Ishikawa (cell line): ENCODE measurements around the gene RAB4B.

Experiments
- CEBPB ChIP-seq: IDR thresholded peaks from 2 replicates; pipeline ENCODE4 v1.6.1; 2012
- CREB1 ChIP-seq: IDR thresholded peaks from 2 replicates; pipeline ENCODE4 v1.6.1; 2012; ENCODE audit warnings: low read depth
- EGR1 ChIP-seq: IDR thresholded peaks from 2 replicates; pipeline ENCODE4 v1.6.1; 2012
- EP300 ChIP-seq: IDR thresholded peaks from 2 replicates; pipeline ENCODE4 v1.6.1; 2012; ENCODE audit warnings: borderline replicate concordance
- FOXM1 ChIP-seq: IDR thresholded peaks from 2 replicates; pipeline ENCODE4 v1.6.1; 2012; ENCODE audit warnings: low read depth, borderline replicate concordance
- NFIC ChIP-seq: IDR thresholded peaks from 2 replicates; pipeline ENCODE4 v1.6.1; 2012
- RAD21 ChIP-seq: IDR thresholded peaks from 2 replicates; pipeline ENCODE4 v1.6.1; 2012; ENCODE audit warnings: low read depth
- TAF1 ChIP-seq: IDR thresholded peaks from 2 replicates; pipeline ENCODE4 v1.6.1; 2012; ENCODE audit warnings: low read depth, mild to moderate bottlenecking
- TCF12 ChIP-seq: IDR thresholded peaks from 2 replicates; pipeline ENCODE4 v1.6.1; 2012; ENCODE audit warnings: low read depth
- TEAD4 ChIP-seq: IDR thresholded peaks from 2 replicates; pipeline ENCODE4 v1.6.1; 2012
- YY1 ChIP-seq: IDR thresholded peaks from 2 replicates; pipeline ENCODE4 v1.6.1; 2012; ENCODE audit warnings: low read depth
- ZBTB7A ChIP-seq: IDR thresholded peaks from 2 replicates; pipeline ENCODE4 v1.6.1; 2012; ENCODE audit warnings: low read depth
- TF ChIP-seq, protein P1 (sequence below): IDR thresholded peaks from 2 replicates; pipeline ENCODE4 v1.6.1; 2012
- TF ChIP-seq, protein P2 (sequence below): IDR thresholded peaks from 2 replicates; pipeline ENCODE4 v1.6.1; 2012
- TF ChIP-seq, protein P3 (sequence below): IDR thresholded peaks from 2 replicates; pipeline ENCODE4 v1.6.1; 2012; ENCODE audit warnings: low read depth, mild to moderate bottlenecking

The RAB4B gene

DNA sequence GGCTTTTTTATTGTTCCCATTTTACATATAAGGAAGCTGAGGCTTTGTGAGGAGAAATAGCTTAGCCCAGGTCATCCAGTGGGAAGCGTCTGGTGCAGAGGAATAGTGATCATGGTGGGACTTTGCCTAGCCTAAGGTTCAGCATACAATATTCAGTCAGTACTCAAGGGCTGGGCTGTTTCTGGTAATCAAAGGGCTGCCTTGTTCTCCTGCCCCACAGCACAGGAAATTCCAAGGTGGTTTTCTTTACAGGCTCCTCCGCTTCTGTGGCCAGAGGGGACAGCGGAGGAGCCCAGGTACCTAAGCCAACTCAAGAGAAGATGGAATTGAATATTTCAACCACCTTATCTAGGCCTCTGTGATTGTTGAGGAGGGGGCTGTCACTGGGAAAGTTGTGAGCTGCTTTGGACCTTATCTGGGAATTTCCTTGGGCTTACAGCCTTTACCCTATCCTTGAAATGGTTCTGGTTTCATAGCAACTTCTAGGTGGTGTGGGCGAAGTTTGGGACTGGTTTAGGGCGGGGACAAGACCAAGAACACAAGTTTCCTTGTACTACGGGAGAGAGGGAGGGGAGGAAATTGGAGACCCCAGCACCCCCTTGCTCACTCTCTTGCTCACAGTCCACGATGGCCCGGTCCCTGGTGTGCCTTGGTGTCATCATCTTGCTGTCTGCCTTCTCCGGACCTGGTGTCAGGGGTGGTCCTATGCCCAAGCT, 3.0 kb upstream of the RAB4B start, which contains the start of gene MIA:
MIA (plus strand) TSS at position 606 of the 716 bp plus-strand sequence; CDS start at position 628, 22 bp downstream.
- TF ChIP-seq RAD21: no peak
- no peak for TF ChIP-seq ZBTB7A
- TF ChIP-seq EP300: no peak
- no peak for TF ChIP-seq TAF1
- no peak for TF ChIP-seq CEBPB
- no peak for TF ChIP-seq EGR1
- no peak for TF ChIP-seq FOXM1
- TF ChIP-seq CREB1: no peak
- no peak for TF ChIP-seq YY1
- no peak for TF ChIP-seq TEAD4

DNA sequence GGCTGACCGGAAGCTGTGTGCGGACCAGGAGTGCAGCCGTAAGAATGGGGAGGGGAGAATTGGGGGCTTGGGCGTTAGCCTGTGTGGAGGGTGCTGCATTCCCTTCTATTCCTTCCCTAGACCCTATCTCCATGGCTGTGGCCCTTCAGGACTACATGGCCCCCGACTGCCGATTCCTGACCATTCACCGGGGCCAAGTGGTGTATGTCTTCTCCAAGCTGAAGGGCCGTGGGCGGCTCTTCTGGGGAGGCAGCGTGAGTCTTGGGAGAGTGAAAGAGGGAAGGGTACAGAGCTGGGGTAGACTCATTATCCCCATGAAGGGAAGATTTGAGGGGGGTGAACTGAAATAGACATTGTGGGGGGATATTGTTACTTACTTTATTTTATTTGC, 2.4 kb upstream of the RAB4B start:
- TF ChIP-seq CEBPB (no peak), YY1 (no peak)

DNA sequence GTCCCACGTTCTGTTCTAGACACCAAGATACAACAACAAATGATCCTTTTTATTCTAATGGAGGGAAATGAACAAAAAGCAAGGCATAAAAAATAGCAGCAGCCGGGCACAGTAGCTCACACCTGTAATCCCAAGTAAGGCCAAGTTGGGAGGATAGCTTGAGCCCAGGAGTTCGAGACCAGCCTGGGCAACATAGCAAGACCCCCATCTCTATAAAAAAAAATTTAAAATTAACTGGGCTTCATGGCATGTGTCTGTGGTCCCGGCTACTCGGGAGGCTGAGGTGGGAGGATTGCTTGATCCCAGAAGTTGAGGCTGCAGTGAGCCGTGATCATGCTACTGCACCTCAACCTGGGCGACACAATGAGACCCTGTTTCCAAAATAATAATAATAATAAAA, 1.7 kb upstream of the RAB4B start:
- no peak for TF ChIP-seq CREB1
- TF ChIP-seq TEAD4: no peak
- TF ChIP-seq YY1: no peak
- no peak for TF ChIP-seq RAD21
- TF ChIP-seq FOXM1: no peak
- TF ChIP-seq ZBTB7A: no peak
- no peak for TF ChIP-seq NFIC
- TF ChIP-seq, protein P1, sequence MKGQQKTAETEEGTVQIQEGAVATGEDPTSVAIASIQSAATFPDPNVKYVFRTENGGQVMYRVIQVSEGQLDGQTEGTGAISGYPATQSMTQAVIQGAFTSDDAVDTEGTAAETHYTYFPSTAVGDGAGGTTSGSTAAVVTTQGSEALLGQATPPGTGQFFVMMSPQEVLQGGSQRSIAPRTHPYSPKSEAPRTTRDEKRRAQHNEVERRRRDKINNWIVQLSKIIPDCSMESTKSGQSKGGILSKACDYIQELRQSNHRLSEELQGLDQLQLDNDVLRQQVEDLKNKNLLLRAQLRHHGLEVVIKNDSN: no peak
- TF ChIP-seq, protein P2, sequence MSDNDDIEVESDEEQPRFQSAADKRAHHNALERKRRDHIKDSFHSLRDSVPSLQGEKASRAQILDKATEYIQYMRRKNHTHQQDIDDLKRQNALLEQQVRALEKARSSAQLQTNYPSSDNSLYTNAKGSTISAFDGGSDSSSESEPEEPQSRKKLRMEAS: no peak
- TF ChIP-seq TAF1: no peak
- TF ChIP-seq, protein P3, sequence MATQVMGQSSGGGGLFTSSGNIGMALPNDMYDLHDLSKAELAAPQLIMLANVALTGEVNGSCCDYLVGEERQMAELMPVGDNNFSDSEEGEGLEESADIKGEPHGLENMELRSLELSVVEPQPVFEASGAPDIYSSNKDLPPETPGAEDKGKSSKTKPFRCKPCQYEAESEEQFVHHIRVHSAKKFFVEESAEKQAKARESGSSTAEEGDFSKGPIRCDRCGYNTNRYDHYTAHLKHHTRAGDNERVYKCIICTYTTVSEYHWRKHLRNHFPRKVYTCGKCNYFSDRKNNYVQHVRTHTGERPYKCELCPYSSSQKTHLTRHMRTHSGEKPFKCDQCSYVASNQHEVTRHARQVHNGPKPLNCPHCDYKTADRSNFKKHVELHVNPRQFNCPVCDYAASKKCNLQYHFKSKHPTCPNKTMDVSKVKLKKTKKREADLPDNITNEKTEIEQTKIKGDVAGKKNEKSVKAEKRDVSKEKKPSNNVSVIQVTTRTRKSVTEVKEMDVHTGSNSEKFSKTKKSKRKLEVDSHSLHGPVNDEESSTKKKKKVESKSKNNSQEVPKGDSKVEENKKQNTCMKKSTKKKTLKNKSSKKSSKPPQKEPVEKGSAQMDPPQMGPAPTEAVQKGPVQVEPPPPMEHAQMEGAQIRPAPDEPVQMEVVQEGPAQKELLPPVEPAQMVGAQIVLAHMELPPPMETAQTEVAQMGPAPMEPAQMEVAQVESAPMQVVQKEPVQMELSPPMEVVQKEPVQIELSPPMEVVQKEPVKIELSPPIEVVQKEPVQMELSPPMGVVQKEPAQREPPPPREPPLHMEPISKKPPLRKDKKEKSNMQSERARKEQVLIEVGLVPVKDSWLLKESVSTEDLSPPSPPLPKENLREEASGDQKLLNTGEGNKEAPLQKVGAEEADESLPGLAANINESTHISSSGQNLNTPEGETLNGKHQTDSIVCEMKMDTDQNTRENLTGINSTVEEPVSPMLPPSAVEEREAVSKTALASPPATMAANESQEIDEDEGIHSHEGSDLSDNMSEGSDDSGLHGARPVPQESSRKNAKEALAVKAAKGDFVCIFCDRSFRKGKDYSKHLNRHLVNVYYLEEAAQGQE: no peak
- TF ChIP-seq TCF12: no peak
- no peak for TF ChIP-seq EP300
- no peak for TF ChIP-seq EGR1
- no peak for TF ChIP-seq CEBPB

DNA sequence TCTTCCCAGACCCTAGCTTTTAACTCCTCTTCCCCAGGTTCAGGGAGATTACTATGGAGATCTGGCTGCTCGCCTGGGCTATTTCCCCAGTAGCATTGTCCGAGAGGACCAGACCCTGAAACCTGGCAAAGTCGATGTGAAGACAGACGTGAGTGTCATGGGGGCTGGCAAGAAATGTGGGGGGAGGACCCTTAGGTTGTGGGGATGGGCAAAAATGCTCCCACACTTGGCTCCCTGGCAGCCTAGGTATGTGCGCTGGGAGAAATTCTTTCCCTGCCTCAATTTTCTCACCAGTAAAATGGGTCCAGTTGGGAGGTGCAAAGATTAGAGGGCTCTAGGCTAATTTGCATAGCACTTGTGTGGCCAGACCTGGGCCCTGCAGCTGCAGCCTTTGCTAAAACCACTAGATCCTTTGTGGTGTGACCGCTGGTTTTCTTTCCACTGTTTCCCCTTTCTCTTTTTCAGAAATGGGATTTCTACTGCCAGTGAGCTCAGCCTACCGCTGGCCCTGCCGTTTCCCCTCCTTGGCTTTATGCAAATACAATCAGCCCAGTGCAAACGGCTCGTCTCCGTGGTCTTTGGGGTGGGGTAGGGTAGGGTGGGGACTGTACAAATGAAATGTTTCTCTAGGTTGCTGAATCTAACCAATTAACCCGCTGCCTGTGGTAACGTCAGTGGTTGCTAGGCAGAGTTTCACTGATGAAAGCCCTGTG, 959 bp upstream of the RAB4B start:
- TF ChIP-seq FOXM1 (no peak), CEBPB (no peak), RAD21 (no peak), EGR1 (no peak), TAF1 (no peak), YY1 (no peak), ZBTB7A (peak; percentile 69; the same call in 1 of the 2 replicates), TEAD4 (no peak), CREB1 (peak; percentile 91), TCF12 (no peak)
- TF ChIP-seq, protein P1: no peak
- TF ChIP-seq, protein P3: no peak
- TF ChIP-seq, protein P2: no peak; the same call in 1 of the 2 replicates

DNA sequence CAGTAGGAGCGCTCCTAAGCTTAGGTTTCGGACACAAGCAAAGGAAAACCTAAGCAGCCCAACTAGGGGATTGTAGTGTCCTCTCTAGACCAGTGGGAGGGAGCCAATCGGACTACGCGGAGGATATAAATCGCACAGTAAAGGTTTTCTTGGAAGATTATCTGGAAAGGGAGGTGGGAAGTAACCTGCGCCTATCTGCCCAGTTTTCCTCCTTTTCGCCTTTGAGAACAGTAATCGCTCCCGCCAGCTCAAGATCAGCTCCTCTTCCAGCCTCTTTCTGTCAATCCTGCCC, 456 bp upstream of the RAB4B start:
- TF ChIP-seq ZBTB7A: peak; percentile 15; the same call in 1 of the 2 replicates
- TF ChIP-seq RAD21: no peak
- no peak for TF ChIP-seq EP300
- no peak for TF ChIP-seq EGR1
